GM18526 (cell line): ENCODE results near the gene CA10.

Experiments used
- POLR2A ChIP-seq: IDR thresholded peaks from 3 replicates; pipeline ENCODE4 v1.6.1; 2011; ENCODE audit not compliant: insufficient read length; ENCODE audit errors: extremely low read depth

The CA10 gene

GRCh38 chr17:51901242-51901641 lies 257.3 kb downstream of the CA10 start:
- TF ChIP-seq POLR2A: no peak

- no peak for TF ChIP-seq POLR2A
These were observed 266.6 kb downstream of the CA10 start for GRCh38 chr17:51891936-51892335.

GRCh38 chr17:51890710-51891109 lies 267.8 kb downstream of the CA10 start:
- TF ChIP-seq POLR2A: no peak

- TF ChIP-seq POLR2A: no peak
These were observed 269.7 kb downstream of the CA10 start for GRCh38 chr17:51888816-51889215.

- TF ChIP-seq POLR2A: no peak
These were observed 281.5 kb downstream of the CA10 start for GRCh38 chr17:51876986-51877385.

- no peak for TF ChIP-seq POLR2A
These were observed 285.2 kb downstream of the CA10 start for GRCh38 chr17:51873302-51873701.

GRCh38 chr17:51869387-51869786 lies 289.1 kb downstream of the CA10 start:
- TF ChIP-seq POLR2A: no peak

GRCh38 chr17:51860954-51861561 lies 297.5 kb downstream of the CA10 start:
- TF ChIP-seq POLR2A: no peak

GRCh38 chr17:51857052-51857597 lies 301.4 kb downstream of the CA10 start:
- no peak for TF ChIP-seq POLR2A

- no peak for TF ChIP-seq POLR2A
These were observed 302.7 kb downstream of the CA10 start for GRCh38 chr17:51855806-51856205.

- no peak for TF ChIP-seq POLR2A
These were observed 304.7 kb downstream of the CA10 start for GRCh38 chr17:51853857-51854256.

GRCh38 chr17:51852603-51853002 lies 305.9 kb downstream of the CA10 start:
- no peak for TF ChIP-seq POLR2A

- TF ChIP-seq POLR2A: no peak
These were observed 308.3 kb downstream of the CA10 start for GRCh38 chr17:51850201-51850600.

- TF ChIP-seq POLR2A: no peak
These were observed 310.1 kb downstream of the CA10 start for GRCh38 chr17:51848451-51848850.

- no peak for TF ChIP-seq POLR2A
These were observed 311.9 kb downstream of the CA10 start for GRCh38 chr17:51846566-51846965.

GRCh38 chr17:51845776-51846175 lies 312.7 kb downstream of the CA10 start:
- no peak for TF ChIP-seq POLR2A

GRCh38 chr17:51842763-51843162 lies 315.8 kb downstream of the CA10 start:
- no peak for TF ChIP-seq POLR2A
